ENCODE results near the gene CDK5R2.

CDK5R2 gene

GRCh38 chr2:218944759-218945404, 14.6 kb upstream of the CDK5R2 start:
- TF ChIP-seq ZFX (IDR thresholded peaks at IDR 0.05) (no peak), CTCF (conservative IDR thresholded peaks at IDR 0.05) (no peak)
- H3K27ac ChIP-seq: no peak overlapping the region

- no peak for TF ChIP-seq ZFX (IDR thresholded peaks at IDR 0.05)
- no peak for TF ChIP-seq CTCF (conservative IDR thresholded peaks at IDR 0.05)
- no peak overlapping the region for H3K27ac ChIP-seq
These were observed 12.8 kb upstream of the CDK5R2 start for GRCh38 chr2:218946621-218947020.

- TF ChIP-seq ZFX (IDR thresholded peaks at IDR 0.05) (no peak), CTCF (conservative IDR thresholded peaks at IDR 0.05) (no peak)
- no peak overlapping the region for H3K27ac ChIP-seq
These were observed 7.3 kb upstream of the CDK5R2 start for GRCh38 chr2:218952160-218952559.

GRCh38 chr2:218953366-218953954, 6.0 kb upstream of the CDK5R2 start:
- TF ChIP-seq ZFX (IDR thresholded peaks at IDR 0.05) (no peak), CTCF (conservative IDR thresholded peaks at IDR 0.05) (peak; percentile 27)
- H3K27ac ChIP-seq: no peak overlapping the region

GRCh38 chr2:218954541-218955300, 4.7 kb upstream of the CDK5R2 start:
- no peak overlapping the region for H3K27ac ChIP-seq
- TF ChIP-seq CTCF (conservative IDR thresholded peaks at IDR 0.05) (no peak), ZFX (IDR thresholded peaks at IDR 0.05) (no peak)

GRCh38 chr2:218956039-218956438, 3.4 kb upstream of the CDK5R2 start:
- H3K27ac ChIP-seq: no peak overlapping the region
- TF ChIP-seq ZFX (IDR thresholded peaks at IDR 0.05) (no peak), CTCF (conservative IDR thresholded peaks at IDR 0.05) (no peak)

- TF ChIP-seq ZFX (IDR thresholded peaks at IDR 0.05) (no peak), CTCF (conservative IDR thresholded peaks at IDR 0.05) (no peak)
These were observed 1.8 kb upstream of the CDK5R2 start for GRCh38 chr2:218957671-218958070.

More at GRCh38 chr2:218957671-218958070, 1.8 kb upstream of the CDK5R2 start:
- no peak overlapping the region for H3K27ac ChIP-seq

Data from C4-2B (cell line).